WI38 (cell line): ENCODE measurements around the gene LIM2.
A peak's percentile ranks its signal among the peaks of the same experiment; 100 is the strongest.

ENCODE experiments used
- H3K4me3 ChIP-seq: 2 replicates; pipeline ENCODE4 v1.5.1; 2011; ENCODE audit warnings: low read depth, mild to moderate bottlenecking, control low read depth, low read length
- TF ChIP-seq, protein P1 (sequence below): IDR thresholded peaks from 2 replicates; pipeline ENCODE4 v1.5.1; 2012; ENCODE audit warnings: low read depth, mild to moderate bottlenecking, control low read depth, low read length

LIM2 gene, protein sequence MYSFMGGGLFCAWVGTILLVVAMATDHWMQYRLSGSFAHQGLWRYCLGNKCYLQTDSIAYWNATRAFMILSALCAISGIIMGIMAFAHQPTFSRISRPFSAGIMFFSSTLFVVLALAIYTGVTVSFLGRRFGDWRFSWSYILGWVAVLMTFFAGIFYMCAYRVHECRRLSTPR

DNA sequence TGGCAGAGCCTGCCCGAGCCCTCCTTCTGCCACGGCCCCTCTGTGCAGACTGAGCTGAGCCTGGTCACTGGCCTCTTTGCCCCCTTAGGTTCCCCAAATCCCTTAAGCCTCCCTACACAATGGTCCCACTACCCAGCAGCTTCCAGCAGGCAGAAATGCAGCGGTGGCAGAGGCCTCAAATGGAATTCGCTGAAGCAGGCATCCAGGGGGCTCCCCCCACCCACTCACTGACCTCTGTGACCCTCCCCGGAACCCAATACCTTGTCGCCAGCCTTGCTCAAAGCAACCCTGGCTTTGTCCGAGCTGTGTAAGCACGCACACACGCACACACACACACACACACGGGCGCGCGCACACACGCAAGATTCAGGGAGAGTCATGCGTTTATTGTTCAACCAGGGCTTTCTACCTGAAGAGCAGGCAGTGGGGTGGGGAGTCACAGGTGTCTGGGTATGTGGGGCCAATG is at the start of gene LIM2:
Gene LIM2 (minus strand): TSS at position 51 of the 466 bp plus-strand sequence. CDS start 531 bp downstream, outside the sequence.
- no peak within 1 kb of the TSS for H3K4me3 ChIP-seq
- TF ChIP-seq, protein P1, sequence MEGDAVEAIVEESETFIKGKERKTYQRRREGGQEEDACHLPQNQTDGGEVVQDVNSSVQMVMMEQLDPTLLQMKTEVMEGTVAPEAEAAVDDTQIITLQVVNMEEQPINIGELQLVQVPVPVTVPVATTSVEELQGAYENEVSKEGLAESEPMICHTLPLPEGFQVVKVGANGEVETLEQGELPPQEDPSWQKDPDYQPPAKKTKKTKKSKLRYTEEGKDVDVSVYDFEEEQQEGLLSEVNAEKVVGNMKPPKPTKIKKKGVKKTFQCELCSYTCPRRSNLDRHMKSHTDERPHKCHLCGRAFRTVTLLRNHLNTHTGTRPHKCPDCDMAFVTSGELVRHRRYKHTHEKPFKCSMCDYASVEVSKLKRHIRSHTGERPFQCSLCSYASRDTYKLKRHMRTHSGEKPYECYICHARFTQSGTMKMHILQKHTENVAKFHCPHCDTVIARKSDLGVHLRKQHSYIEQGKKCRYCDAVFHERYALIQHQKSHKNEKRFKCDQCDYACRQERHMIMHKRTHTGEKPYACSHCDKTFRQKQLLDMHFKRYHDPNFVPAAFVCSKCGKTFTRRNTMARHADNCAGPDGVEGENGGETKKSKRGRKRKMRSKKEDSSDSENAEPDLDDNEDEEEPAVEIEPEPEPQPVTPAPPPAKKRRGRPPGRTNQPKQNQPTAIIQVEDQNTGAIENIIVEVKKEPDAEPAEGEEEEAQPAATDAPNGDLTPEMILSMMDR: no peak

DNA sequence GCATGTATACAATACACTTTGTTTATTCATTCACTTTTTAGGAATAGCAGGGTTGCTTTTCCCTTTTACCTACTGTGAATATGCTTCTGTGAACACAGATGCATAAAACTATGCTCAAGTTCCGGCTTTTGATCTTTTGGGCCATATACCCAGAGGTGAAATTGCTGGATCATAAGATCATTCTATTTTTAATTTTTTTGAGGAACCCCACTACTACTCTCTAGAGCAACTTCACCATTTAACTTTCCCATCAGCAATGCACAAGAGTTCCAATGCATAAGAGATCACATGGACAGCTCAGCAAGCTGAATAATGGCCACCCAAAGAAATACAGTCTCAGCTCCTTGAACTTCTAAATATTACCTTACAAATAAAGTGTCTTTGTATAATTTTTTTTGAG is 46.7 kb upstream of the LIM2 start:
- TF ChIP-seq, protein P1: no peak
- H3K4me3 ChIP-seq: no peak overlapping the region

DNA sequence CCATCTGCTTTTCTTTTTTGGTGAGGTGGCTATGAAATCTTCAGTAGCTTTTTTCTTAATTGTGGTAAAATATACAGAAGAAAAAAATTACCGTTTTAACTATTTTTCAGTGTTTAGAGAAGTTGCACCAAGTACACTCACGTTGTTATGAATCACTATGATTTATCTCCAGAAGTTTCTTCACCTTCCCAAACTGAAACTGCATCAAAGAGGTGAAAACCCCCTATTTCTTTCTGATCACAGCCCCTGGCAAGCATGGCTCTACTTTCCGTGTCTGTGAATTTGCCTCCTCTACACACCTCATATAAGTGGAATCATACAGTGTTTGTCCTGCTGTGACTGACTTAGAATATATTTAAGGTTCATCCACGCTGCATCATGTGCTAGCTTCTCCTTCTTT is 45.3 kb upstream of the LIM2 start:
- no peak overlapping the region for H3K4me3 ChIP-seq
- TF ChIP-seq, protein P1: no peak

DNA sequence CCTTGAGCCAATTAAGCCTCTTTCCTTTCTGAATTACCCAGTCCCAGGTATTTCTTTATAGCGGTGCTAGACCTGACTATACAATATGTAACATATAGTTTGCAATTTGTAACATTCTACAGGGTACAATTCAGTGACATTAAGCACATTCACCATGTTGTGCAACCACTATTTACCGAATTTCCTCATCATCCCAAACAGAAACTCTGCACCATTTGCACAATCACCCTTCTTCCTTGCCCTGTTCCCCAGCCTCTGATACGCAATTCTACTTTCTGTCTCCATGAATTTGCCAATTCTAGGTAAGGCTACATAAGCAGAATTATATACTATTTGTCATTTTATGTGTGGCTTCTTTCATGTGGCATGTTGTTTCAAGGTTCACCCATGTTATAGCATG is 43.4 kb upstream of the LIM2 start:
- TF ChIP-seq, protein P1: no peak

DNA sequence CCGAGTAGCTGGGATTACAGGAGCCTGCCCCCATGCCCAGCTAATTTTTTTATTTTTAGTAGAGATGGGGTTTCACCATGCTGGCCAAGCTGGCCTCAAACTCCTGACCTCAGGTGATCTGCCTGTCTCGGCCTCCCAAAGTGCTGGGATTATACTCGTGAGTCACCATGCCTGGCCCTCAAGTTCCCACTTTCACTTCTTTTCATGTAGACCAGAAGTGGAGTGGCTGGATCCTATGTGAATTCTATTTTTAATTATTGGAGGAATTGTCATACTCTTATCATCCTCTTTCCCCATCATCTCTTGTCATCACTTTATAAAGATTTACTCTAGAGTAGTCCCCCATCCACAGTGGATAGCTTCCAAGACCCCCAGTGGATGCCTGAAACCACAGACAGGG is 42.4 kb upstream of the LIM2 start:
- TF ChIP-seq, protein P1: no peak
- no peak overlapping the region for H3K4me3 ChIP-seq

More for the DNA sequence above, 43.4 kb upstream of the LIM2 start:
- no peak overlapping the region for H3K4me3 ChIP-seq

DNA sequence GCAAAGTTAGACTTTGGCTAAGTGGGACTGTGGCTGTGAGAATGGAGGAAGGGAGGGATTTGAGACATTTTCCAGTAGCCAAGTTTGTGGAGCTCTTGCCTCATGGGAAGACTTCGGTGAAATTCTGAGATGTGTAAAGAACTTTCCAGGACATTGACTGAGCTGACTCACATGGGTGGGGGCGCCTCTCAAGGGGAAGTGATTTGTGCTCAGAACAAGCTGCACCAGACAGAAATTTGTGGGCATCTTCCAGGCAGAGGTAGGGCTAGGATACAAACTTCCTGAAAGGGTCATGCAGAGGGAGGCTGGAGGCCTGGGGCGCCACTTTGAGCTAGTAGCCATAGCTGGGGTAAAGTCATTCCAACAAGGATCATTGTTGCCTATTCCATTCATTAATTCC is 39.4 kb upstream of the LIM2 start:
- TF ChIP-seq, protein P1: no peak
- no peak overlapping the region for H3K4me3 ChIP-seq

DNA sequence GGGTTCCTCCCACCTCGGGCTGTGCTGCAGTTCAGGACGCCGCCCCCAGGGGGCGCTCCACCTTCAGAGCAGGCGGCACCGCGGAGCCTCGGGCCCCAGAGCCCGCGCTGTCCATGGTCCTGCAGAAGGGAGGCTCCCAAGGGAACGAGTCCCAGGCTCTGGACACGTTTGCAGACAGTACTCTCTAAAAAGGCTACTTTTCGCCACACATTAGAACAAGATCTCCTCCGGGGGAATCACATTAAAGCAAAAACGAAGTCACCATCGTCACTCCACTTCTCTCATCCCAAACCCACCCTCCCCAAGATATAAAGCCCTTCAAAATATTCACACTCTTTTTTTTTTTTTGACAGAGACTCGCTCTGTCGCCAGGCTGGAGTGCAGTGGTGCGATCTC is 34.3 kb upstream of the LIM2 start:
- TF ChIP-seq, protein P1: peak; percentile 95
- H3K4me3 ChIP-seq: no peak overlapping the region
